ENCODE data around the gene CRACDL. TPM values are rescaled to one million over a fixed set of nuclear protein-coding genes. Genes with fewer than 3 reads are reported as not detected.

CRACDL gene
- total and polyA plus RNA-seq, 2 of the 13 experiments (the other 11 are each of a cell fraction or from before 2014, with no cell fraction given), result 0.15 to 0.26 TPM

GRCh38 chr2:98805412-98806171 lies 130.4 kb downstream of the CRACDL start (continued):
- TF ChIP-seq ZNF30 (CRISPR knock-in tag; IDR thresholded peaks at IDR 0.05) (no peak; the same call in 1 of the 2 replicates), ZNF616 (CRISPR knock-in tag; IDR thresholded peaks at IDR 0.05; ENCODE audit: low read depth) (0 out of 2 replicates have a peak, but pooled peaks have one; percentile 31), PCBP1 (IDR thresholded peaks at IDR 0.05; ENCODE audit: borderline replicate concordance, low read depth, low read length) (no peak), KDM4B (CRISPR knock-in tag; IDR thresholded peaks at IDR 0.05) (peak; percentile 59; the same call in 1 of the 2 replicates), CBX5 (CRISPR knock-in tag; IDR thresholded peaks at IDR 0.05; ENCODE audit: borderline replicate concordance) (peak; percentile 80; the same call in 1 of the 2 replicates), MIER2 (CRISPR knock-in tag; IDR thresholded peaks at IDR 0.05) (0 out of 2 replicates have a peak, but pooled peaks have one; percentile 23), KAT7 (CRISPR knock-in tag; IDR thresholded peaks at IDR 0.05; ENCODE audit: borderline replicate concordance) (0 out of 2 replicates have a peak, but pooled peaks have one; percentile 51), ZNF644 (CRISPR knock-in tag; IDR thresholded peaks at IDR 0.05; ENCODE audit: low read depth) (peak; percentile 67; the same call in 1 of the 2 replicates), MIXL1 (CRISPR knock-in tag; IDR thresholded peaks at IDR 0.05) (peak; percentile 33; the same call in 1 of the 2 replicates), ATF1 (CRISPR knock-in tag; IDR thresholded peaks at IDR 0.05) (no peak), HBP1 (CRISPR knock-in tag; IDR thresholded peaks at IDR 0.05; ENCODE audit: low read depth) (0 out of 2 replicates have a peak, but pooled peaks have one; percentile 78), BRF2 (CRISPR knock-in tag; IDR thresholded peaks at IDR 0.05) (no peak), ZNF446 (CRISPR knock-in tag; IDR thresholded peaks at IDR 0.05) (0 out of 2 replicates have a peak, but pooled peaks have one; percentile 45), SIN3B (IDR thresholded peaks at IDR 0.05; ENCODE audit: low read length) (no peak), HOXA3 (CRISPR knock-in tag; IDR thresholded peaks at IDR 0.05) (peak; percentile 65; the same call in 1 of the 2 replicates), ZFP37 (CRISPR knock-in tag; IDR thresholded peaks at IDR 0.05; ENCODE audit: borderline replicate concordance) (no peak), ZSCAN9 (CRISPR knock-in tag; IDR thresholded peaks at IDR 0.05; ENCODE audit: borderline replicate concordance) (peak; percentile 75; the same call in 1 of the 2 replicates), POLR2AphosphoS2 (IDR thresholded peaks at IDR 0.05; ENCODE audit: low read depth, low read length) (no peak), TARDBP (CRISPR knock-in tag; IDR thresholded peaks at IDR 0.05) (peak; percentile 72; the same call in 1 of the 2 replicates), SMAD9 (CRISPR knock-in tag; IDR thresholded peaks at IDR 0.05) (no peak), ZNF281 (CRISPR knock-in tag; IDR thresholded peaks at IDR 0.05; ENCODE audit: borderline replicate concordance) (peak; percentile 64; the same call in 1 of the 2 replicates), ZNF367 (CRISPR knock-in tag; IDR thresholded peaks at IDR 0.05; ENCODE audit: borderline replicate concordance) (no peak), ZSCAN5A (CRISPR knock-in tag; IDR thresholded peaks at IDR 0.05; ENCODE audit: borderline replicate concordance) (0 out of 2 replicates have a peak, but pooled peaks have one; percentile 21), ZNF589 (CRISPR knock-in tag; conservative IDR thresholded peaks at IDR 0.05) (no peak)
